Umbilical cord (tissue), 2 donors: ENCODE results near the gene L1CAM. TPM values are rescaled to one million over a fixed set of nuclear protein-coding genes. Genes with fewer than 3 reads are reported as not detected.

ENCODE experiments used
- DNase-seq: peaks from one replicate; pipeline ENCODE4 v3.0.0-alpha.2; 2015; ENCODE audit warnings: low spot score
- total RNA-seq: library from RNA; depleted of rRNA; stranded (reverse); fragments of >200 nt; gene quantifications from one replicate; pipeline ENCODE4 v1.2.3, GENCODE V29; 2014; ENCODE audit warnings: low replicate concordance; ENCODE audit not compliant: insufficient read depth

L1CAM gene
- total RNA-seq, 1 donor from 2014 or later, result 18.8 TPM

DNA sequence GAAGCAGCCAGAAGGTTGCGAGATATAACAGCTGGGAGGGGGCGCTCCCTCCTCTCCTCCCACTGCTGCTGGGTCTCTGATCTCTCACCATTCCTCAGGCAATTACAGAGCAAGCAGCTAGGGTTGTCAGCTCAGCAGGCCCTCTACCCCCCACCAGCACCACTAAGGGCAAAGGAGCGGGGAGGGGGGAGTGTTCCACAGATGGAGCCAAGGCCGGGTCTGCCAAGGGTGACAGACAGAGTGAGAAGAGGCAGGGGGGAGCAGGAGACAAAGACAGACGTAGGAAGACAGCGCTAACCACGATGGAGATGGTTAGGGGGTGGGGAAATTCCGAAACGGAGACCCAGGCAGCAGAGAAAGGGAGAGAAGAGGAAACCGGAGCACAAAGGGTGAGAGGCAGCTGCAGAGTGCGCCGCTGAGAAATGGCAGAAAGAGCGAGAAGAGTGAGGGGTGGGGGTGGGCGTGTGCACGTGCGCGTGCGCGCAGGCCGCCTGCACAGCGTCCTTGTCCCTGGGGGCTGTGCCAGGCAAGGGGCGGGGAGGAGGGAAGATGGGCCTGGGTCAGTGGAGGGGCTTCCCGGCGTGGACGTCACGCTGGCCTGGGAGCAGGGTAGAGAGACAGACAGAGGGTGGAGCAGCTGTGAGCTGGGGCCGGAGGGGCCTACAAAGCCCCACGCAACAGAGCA, 6.9 kb downstream of the L1CAM start:
- peak; percentile 36 for DNase-seq

GRCh38 chrX:153878345-153878744, 7.6 kb downstream of the L1CAM start:
- peak; percentile 82 for DNase-seq

GRCh38 chrX:153877571-153878261, 8.3 kb downstream of the L1CAM start:
- DNase-seq, result no peak

GRCh38 chrX:153876112-153876491, 9.9 kb downstream of the L1CAM start:
- no peak for DNase-seq

DNA sequence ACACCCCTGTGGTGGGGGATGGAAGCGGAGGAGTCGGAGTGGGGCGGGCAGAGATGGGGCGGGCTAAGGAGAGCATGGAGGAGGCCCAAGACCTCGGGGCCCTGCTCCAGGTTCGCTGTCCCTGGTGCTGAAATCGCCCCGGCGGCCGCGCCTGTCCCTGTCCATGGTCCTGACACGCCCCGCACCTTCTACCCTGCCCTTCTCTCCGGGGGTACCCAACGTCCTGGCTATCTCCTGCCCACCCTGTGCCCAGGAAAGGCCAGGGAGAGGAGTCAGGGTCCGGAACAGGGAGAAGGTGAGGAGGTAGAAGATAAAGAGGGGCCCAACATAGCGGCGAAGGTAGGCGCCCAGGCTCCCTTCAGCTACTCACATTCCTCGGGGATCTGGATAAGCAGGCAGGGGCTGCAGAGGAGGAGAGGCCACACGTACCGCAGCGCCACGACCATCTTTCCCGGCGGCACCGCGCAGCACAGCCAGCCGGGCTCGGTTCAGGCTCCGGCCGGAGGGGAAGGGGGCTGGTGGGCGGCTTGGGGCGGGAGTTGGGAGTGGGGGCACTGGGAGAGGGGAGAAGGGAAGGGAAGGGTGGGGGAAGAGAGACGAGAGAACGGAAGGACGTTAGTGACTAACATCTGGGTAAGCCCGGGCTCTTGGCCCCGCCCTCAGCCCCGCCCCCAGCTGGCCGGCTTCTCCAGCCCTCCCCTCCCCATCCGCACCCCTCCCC, 10.4 kb downstream of the L1CAM start:
- peak; percentile 40 for DNase-seq

GRCh38 chrX:153874366-153875125, 11.4 kb downstream of the L1CAM start:
- no peak for DNase-seq

DNA sequence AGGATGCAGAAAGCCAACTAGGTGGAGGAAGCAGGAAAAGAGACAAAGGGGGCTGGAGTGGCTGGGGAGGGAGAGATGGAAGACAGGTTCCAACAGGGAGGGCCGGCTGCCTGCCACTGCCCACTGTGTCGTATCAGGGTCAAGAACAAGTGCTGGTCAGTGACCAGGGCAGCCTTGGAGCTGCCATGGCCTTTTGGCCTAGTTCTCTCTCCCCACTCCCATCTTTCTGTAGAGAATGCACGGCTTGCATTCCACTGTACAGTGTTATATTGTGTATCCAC, 11.9 kb downstream of the L1CAM start:
- no peak for DNase-seq

GRCh38 chrX:153873282-153874084, 12.5 kb downstream of the L1CAM start:
- no peak for DNase-seq

DNA sequence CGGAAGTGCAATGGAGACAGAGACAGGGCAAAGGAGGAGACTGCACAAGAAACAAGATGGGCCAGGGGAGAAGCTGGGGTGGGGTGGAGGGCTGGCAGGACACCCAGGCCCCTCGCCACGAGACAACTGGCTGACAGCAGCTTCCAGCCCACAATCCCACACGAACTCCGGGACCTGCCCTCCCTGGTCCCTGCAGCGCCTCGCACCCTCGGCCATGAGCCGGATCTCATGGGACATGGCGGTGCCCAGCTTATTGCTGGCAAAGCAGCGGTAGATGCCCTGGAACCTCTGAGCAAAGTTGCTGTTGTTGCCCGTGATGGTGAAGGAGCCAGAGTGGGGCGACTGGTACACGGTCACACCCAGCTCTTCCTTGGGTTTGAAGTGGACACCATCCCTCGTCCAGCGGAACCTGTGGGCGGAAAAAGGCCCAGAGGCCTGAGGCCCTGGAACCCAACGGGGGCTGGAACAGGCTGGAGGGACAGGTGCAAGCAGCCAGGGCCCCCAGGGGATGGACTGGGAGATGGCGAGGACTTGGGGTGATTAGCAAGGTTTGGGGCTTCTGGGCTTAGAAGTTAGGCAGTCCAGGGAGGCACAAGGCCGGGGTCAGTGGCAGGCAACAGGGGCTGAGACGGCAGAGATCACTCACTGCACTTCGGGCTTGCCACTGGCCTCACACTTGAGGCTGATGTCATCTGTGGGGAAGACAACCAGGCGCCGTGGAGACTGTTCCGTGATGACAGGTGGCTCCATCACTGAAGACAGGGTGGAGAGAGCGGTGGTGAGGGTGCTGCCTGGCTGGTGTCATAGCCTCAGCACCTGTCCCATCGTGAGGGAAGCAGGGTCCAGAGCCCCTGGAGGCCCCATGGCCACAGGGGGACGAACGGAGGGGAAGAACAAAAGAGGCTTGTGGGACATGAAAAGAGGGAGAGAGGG, 13.8 kb downstream of the L1CAM start:
- no peak for DNase-seq

DNA sequence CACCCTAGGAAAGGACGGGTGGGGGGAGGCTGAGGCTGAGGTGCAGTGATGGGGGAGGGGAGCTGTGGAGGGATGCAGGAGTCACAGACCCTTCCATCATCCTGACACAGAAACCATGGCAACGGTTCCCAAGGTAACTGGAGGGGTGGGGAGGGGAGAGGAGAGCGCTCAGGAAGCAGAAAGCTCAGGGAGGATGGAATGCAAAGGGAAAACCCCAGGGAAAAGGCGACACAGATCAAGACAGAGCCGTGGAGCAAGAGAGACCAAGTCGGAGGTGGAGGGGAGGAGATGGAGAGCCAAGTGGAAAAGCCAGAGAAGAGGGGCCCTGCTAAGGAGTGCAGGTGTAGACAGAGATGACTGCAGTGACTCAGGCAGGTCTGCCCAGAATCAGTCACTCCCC, 14.5 kb downstream of the L1CAM start:
- DNase-seq, result no peak

DNA sequence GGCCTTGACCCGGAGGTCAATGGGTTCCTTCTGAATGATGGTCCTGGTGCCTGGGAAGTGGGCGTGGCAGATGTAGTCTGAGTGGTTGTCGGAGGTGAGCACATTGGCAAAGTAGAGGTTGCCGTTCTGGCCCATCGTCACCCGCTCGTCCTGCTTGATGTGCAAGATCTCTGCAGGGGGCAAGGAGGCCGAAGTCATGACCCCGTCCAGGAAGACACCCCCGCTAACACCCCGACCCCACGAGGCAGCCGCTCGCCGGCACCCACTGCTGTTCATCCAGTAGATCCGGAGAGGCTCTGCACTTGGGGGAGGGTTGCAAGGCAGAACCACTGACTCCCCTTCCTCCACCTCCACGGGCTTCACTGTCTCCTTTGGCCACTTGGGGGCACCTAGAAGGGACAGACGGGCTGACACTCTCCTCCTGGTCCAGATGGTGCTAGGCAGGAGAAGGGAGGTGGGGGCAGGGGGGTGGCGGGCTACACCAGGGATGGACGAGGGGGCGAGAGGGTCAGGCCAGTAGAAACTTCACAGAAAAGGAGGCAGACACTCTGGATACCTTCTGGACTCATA, 15.1 kb downstream of the L1CAM start:
- DNase-seq, result no peak

GRCh38 chrX:153870288-153870690, 15.7 kb downstream of the L1CAM start:
- no peak for DNase-seq

DNA sequence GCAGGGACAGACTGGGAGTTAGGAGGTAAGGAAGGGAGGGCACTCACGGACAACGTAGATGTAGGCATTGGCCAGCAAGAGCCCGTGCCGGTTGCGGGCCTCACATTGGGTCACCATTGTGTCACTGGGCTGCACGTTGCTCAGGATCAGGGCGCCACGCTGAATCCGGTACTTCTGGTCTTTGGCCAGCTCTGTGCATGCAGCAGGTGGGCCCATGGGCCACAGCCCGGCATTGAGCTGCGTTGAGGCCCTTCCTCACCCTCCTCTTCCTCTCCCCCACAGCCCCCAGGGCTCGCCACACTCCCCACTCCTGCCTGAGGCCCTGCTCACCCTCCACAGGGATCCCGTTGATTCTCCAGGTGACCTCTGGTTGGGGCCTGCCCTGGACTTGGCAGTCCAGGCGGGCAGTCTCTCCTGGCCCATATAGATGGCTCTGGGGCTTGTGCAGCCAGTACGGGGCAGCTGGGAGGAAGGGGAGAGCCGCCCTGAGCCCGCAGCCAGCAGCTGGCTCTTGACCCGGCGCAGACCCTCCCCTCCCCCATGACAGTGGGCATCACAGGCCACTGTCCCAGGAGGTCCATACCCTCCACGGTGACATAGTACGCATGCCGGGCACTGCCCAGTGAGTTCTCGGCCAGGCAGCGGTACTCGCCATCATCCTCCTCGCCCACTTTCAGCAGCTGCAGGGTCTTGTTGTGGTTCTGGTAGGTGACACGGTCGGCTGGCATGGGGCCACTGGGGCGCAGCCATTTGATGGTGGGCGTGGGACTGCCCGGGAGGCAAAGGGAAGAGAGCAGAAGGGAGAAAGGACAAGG, 16.3 kb downstream of the L1CAM start:
- DNase-seq, result no peak

- no peak for DNase-seq
Measured at GRCh38 chrX:153868576-153869472, 17.1 kb downstream of the L1CAM start.

DNA sequence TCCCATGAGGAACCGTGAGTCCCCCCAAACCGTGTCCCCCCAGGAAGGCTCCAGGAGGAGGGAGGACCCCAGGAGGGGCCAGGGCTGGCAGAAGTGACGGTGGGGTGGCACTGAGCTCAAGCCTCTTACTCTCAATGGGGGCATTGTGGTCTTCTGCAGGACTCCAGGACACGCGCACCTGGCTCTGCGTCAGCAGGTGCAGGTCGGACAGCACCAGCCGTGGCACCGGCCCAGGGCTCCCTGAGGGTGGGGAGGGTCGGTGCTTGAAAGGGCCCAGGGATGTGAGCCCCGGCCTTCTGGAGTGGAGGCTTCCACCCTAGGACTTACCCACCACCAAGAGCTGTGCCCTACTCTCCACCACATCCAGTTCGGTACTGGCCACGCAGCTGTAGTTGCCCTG, 18.3 kb downstream of the L1CAM start:
- DNase-seq, result no peak

DNA sequence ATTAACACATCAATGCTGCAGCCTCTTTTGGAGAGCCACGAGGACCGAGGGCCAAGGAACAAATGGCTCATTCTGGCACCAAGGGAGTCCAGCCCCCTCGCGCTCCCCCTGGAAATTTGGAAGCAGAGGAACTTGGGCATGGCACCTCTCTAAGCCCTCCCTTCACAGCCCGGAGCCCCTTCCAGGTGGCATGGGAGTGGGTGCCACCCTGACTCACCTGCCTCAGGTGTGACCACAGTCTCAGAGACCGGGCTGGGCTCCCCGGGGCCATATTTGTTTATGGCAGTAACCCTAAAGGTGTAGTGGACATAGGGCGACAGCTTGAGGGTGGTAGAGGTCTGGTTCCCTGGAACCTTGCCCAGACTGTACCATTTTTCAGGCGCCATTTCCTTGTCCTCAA, 18.8 kb downstream of the L1CAM start:
- no peak for DNase-seq

DNA sequence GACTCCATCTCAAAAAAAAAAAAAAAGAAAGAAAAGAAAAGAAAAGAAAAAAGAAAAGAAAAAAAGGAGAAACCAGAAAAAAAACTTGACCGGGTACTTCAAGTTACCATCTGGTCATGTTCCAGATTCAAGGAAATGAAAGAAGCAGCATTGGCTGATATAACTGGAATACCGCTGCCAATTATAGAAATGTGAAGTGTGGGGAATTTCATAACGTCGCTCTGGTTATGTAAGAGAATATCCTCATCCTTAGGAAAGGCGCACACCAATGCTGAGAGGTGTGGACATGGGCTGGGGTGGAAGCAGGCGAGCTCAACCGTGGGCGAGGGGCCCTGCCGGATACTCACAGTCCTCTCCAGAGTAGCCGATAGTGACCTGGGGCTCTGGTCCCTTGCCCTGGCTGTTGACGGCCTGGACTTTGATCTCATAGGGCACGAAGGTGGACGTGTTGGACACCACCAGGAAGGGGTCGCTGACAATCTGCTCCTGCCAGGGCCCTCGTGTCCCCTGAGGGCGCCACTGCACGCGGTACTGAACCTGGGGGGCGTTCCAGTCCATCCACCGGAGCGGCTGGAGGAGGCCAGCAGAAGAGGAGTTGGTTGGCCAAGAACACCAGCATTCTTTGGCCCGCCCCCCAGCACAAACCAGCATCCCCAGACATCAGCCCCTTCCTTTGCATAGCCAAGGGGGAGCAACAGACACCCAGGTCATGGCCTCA, 19.5 kb downstream of the L1CAM start:
- DNase-seq, result no peak
